ENCODE measurements around the gene NPDC1.

NPDC1 gene

GRCh38 chr9:136994180-136994887 lies 51.6 kb downstream of the NPDC1 start:
- DNase-seq (ENCODE audit: low read depth in 2 of 2): no peak

- DNase-seq (ENCODE audit: low read depth in 2 of 2): no peak
Observed at GRCh38 chr9:136992819-136993369, 53.1 kb downstream of the NPDC1 start.

- peak; percentile 87 to 96 for DNase-seq (ENCODE audit: low read depth in 2 of 2)
Observed at GRCh38 chr9:136991993-136992818, 53.8 kb downstream of the NPDC1 start, which contains the start of gene PAXX. Gene PAXX (plus strand): TSS chr9:136992422. CDS start chr9:136992444, 22 bp downstream.

GRCh38 chr9:136990242-136990911 lies 55.6 kb downstream of the NPDC1 start:
- DNase-seq (ENCODE audit: low read depth in 2 of 2): no peak
